Right ventricle myocardium superior (tissue), 1 donor: ENCODE results near the gene AMZ1. TPM values are rescaled to one million over a fixed set of nuclear protein-coding genes. Genes with fewer than 3 reads are reported as not detected.
"Not testable (repeated sequence)": the region's sequence is repeated elsewhere in the genome, so short reads cannot be mapped to it uniquely, and the experiment has no call there.

Experiments
- ATAC-seq: fragments of 200-7000 bp; cut with Tn5 transposase; one replicate; pipeline ENCODE4 v1.9.1; 2020; ENCODE audit warnings: mild to moderate bottlenecking; ENCODE audit not compliant: poor library complexity
- DNase-seq: peaks from one replicate; pipeline ENCODE4 v3.0.0-alpha.2; 2020
- intact Hi-C: fragments of 100-400 bp; cut with DNase I; formaldehyde crosslinking; loops from one replicate; pipeline ENCODE4 v1.11.2; 2022
- total RNA-seq: library from RNA; stranded (reverse); fragmentation: NEBNext Ultra II Directional; extraction: Animal tissue kit (Norgen Biotek cat#: 25700); gene quantifications from one replicate; pipeline ENCODE4 v1.2.1, GENCODE V29; 2021
- donor health status: DM: no; HTN: yes; CAD: no; lungs with severe emphysema.

The AMZ1 gene
- total RNA-seq, 1 donor from 2014 or later, result 0.08 TPM

- intact Hi-C loops, result loop anchor here (10.0 kb wide), 1 partner anchor 230 kb away; no protein-coding TSS in a partner anchor
- ATAC-seq, result no peak
- no peak for DNase-seq
These were observed 3.5 kb upstream of the AMZ1 start for GRCh38 chr7:2684501-2684900.

DNA sequence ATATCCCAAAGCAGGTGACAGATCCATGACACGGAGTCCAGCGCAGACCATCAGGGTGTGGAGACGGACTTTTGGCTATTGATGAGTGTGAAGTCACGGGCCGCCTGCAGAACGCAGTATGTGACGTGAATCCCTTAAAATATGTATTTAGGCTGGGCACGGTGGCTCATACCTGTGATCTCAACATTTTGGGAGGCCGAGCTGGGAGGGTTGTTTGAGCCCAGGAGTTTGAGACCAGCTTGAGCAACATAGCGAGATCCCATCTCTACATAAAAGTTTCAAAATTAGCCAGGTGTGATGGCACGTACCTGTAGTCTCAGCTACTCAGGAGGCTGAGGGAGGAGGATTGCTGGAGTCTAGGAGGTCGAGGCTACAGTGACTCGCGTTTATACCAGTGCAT, 1.9 kb upstream of the AMZ1 start:
- intact Hi-C loops, result loop anchor here (10.0 kb wide), 1 partner anchor 231 kb away; no protein-coding TSS in a partner anchor
- DNase-seq, result no peak
- ATAC-seq, result no peak

GRCh38 chr7:2687338-2687869, 598 bp upstream of the AMZ1 start:
- ATAC-seq, result no peak
- no peak for DNase-seq
- intact Hi-C loops, result loop anchor here (10.0 kb wide), 1 partner anchor 233 kb away; no protein-coding TSS in a partner anchor

GRCh38 chr7:2688409-2689342, 674 bp downstream of the AMZ1 start:
- ATAC-seq (no peak), DNase-seq (no peak)
- intact Hi-C loops, result loop anchor here (10.0 kb wide), 1 partner anchor 234 kb away; no protein-coding TSS in a partner anchor

DNA sequence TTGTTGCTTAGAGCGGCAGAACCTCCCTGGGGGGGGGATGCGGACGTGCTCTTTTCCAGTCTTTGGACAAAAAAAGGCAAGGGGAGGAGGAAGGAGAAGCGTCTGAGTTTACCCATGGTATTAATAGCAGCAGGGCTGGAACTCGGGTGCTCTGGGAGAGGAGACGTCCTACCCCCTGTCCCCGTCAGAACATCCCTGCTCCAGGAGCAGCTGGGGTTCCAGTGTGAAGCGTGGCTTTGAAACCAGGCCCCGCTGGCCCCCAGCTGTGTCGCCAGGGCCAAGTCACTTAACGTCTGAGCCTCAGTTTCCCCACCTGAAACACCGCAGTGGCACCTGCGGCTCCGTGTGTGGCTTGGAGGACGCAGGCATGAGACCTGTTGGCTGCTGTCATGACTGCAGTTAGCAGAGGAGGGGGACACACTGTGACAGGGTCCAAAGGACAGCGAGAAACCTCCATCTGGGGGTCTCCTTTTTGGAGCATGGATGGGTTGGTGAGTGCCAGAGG, 1.4 kb downstream of the AMZ1 start:
- no peak for DNase-seq
- intact Hi-C loops, result loop anchor here (10.0 kb wide), 1 partner anchor 235 kb away; no protein-coding TSS in a partner anchor
- ATAC-seq, result no peak

GRCh38 chr7:2689951-2690705, 2.1 kb downstream of the AMZ1 start:
- ATAC-seq, result no peak
- DNase-seq, result no peak
- intact Hi-C loops, result loop anchor here (10.0 kb wide), 1 partner anchor 235 kb away; no protein-coding TSS in a partner anchor

GRCh38 chr7:2691011-2691707, 3.2 kb downstream of the AMZ1 start:
- ATAC-seq (peak; percentile 14), DNase-seq (no peak)
- intact Hi-C loops, result no loop called here

- DNase-seq, intact Hi-C loops, ATAC-seq: not testable (repeated sequence)
These were observed 4.0 kb downstream of the AMZ1 start for GRCh38 chr7:2691932-2692439.

DNA sequence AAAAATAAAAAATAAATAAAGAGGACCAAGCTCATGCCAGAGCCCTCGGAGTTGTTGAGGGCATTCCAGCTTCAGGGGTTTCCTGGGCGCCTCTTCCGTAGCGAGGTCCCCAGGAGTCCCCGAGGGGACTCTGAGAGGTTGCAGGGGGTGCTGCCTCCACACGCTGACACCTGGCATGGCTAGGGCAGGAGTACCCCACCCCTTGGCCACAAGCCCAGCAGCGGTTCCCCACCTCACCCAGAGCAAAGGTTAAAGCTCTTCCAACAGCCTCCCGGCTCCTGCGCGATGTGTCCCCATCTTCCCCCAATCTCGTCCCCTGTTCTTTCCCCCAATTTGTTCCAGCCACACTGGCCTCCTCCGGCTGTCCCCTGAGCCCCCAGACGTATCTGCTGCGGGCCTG, 4.5 kb downstream of the AMZ1 start:
- ATAC-seq (no peak), DNase-seq (no peak)
- intact Hi-C loops, result no loop called here

GRCh38 chr7:2693420-2694121, 5.6 kb downstream of the AMZ1 start:
- DNase-seq, ATAC-seq, intact Hi-C loops: not testable (repeated sequence)

DNA sequence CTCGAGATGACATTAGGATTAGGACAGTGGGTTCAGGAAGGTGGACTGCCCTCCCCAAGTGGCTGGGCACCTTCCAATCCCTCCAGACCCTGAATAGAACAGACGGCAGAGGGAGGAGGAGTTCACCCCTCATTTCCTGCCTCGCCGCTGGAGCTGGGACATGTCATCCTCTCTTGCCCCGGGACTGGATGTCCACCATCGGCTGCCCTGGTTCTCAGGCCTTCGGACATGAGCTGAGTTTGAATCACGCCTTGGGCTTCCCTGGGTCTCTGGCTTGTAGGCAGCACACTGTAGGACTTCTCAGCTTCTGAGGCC, 6.1 kb downstream of the AMZ1 start:
- intact Hi-C loops, ATAC-seq, DNase-seq: not testable (repeated sequence)

DNA sequence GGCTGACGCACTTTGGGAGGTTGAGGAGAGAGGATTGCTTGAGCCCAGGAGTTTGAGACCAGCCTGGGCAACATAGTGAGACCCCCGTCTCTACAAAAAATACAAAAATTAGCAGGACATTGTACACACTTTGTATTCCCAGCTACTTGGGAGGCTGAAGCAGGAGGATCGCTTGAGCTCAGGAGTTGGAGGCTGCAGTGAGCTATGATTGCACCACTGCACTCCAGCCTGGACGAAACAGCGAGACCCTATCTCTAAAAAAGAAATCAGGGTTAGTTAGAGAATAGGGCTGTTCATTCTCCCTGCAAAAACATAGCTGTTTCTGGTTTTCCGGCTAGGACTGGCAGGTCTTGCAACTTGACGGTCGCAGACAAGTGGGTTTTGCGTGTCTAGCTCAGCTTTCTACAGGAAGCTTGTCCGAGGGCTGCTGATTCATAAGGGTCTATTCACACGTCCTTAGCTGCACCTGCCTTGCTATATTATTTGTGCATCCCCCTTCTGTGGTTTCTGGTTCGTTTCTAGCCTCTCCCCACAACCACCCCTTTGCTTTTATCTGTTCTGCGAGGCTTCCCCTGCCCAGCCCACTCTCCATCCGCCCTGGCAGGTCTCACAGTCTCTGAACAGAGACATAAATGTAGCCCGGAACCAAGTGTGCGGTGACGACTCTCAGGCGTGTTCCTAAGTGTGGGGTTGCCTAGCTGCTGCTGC, 10.7 kb downstream of the AMZ1 start:
- DNase-seq, result no peak
- no peak for ATAC-seq
- intact Hi-C loops, result no loop called here

GRCh38 chr7:2699289-2699620, 11.3 kb downstream of the AMZ1 start:
- intact Hi-C loops, result no loop called here
- DNase-seq (no peak), ATAC-seq (no peak)

- DNase-seq, result no peak
- intact Hi-C loops, result no loop called here
- ATAC-seq, result no peak
These were observed 12.3 kb downstream of the AMZ1 start for GRCh38 chr7:2700141-2700850.

DNA sequence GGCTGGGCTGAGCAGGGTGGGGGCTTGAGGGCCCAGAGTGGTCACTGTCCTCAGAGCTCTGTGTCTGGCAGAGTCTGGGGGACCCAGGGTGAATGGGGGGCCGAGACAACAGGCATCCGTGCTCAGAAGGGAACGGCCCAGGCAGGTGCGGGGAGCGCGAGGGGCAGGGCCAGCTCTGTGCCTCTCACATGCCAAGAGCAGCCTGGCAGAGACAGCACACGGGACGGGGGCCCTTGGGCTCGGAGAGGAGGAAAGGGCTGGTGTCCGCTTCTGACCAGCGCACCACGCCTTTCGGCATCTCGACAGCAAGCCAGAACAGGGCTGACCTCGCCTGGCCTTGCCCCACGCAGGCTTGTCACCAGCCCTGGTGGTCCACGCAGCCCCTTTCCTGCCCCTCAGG, 13.4 kb downstream of the AMZ1 start:
- intact Hi-C loops, result no loop called here
- peak; percentile 30 for ATAC-seq
- DNase-seq, result no peak

DNA sequence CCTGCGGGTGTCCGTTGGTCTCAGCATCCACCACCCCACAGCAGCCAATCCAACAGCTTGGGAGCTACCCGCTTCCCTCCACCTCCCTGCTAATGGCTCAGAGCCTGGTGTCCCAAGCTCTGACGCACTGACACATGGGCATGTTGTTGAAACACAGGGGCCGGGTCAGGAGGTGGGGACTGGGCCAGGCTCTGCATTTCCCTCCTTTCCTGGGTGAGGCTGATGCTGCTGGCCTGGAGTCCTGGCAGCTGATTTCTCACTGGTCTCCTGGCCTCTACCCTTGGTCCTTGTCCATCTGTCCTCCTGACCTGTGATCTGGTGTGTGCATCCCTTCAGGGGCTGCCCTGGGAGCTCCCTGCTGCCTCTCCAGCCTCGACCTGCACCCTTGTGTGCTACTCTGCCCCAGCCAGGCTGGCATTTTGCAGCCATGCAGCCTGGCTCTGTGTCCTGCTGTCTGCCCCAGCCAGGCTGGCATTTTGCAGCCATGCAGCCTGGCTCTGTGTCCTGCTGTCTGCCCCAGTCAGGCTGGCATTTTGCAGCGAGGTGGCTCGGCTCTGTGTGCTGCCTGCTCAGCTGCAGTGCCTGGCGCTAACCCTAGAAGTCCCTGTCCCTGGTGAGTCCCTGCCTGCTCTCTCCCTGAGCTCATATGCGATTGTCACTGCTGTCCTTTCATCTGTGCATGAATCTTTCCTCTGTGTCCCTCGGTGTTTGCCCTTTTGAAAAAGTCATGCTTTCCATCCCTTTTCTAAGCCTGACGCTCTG, 14.0 kb downstream of the AMZ1 start:
- peak; percentile 75 for DNase-seq
- intact Hi-C loops, result no loop called here
- ATAC-seq, result peak; percentile 79
